Measurements from ENCODE around the gene ZNF354B. TPM values are rescaled to one million over a fixed set of nuclear protein-coding genes. Genes with fewer than 3 reads are reported as not detected.

Gene ZNF354B
- total and polyA plus RNA-seq, 12 donors = 3.4 to 12.1 (median 7.4) TPM

DNA sequence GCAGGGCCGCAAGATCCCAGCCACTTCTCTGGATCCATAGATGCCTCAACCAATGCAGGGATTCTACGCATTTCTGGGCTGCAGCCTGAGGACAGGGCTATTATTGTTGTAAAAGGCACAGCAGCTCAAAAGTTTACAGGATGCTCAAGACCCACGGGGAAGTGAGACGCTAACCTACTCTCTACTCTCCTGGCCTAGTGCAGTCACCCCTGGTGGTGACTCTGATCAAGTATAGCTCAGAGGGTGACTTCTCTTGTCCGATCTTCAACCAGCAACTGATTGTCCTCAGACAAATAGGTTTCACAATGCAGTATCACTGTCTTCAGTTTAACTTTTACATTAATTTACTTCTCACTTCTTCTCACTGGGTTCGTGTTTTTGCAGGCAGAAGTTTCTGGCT is 34.3 kb upstream of the ZNF354B start:
- ATAC-seq = no peak
- H3K9me3 ChIP-seq = no peaks in the 10 kb centered on the region
- WGBS, 2 donors = 86 to 89% methylated on average over 6 of the region's 6 CpGs
- H3K27me3 ChIP-seq = peaks cover 0 to 4% (median 0%) of the 10 kb centered on the region in 7 donors
- intact Hi-C loops (cut with DNase I) = no loop called here
- H3K4me3 ChIP-seq = no peak overlapping the region
- H3K4me1 ChIP-seq = no peaks in the 10 kb centered on the region
- TF ChIP-seq, protein P1, sequence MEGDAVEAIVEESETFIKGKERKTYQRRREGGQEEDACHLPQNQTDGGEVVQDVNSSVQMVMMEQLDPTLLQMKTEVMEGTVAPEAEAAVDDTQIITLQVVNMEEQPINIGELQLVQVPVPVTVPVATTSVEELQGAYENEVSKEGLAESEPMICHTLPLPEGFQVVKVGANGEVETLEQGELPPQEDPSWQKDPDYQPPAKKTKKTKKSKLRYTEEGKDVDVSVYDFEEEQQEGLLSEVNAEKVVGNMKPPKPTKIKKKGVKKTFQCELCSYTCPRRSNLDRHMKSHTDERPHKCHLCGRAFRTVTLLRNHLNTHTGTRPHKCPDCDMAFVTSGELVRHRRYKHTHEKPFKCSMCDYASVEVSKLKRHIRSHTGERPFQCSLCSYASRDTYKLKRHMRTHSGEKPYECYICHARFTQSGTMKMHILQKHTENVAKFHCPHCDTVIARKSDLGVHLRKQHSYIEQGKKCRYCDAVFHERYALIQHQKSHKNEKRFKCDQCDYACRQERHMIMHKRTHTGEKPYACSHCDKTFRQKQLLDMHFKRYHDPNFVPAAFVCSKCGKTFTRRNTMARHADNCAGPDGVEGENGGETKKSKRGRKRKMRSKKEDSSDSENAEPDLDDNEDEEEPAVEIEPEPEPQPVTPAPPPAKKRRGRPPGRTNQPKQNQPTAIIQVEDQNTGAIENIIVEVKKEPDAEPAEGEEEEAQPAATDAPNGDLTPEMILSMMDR (IDR thresholded peaks at IDR 0.05) = no peak
- no peak for DNase-seq
- no peaks in the 10 kb centered on the region for H3K36me3 ChIP-seq
- no peak overlapping the region for H3K27ac ChIP-seq

DNA sequence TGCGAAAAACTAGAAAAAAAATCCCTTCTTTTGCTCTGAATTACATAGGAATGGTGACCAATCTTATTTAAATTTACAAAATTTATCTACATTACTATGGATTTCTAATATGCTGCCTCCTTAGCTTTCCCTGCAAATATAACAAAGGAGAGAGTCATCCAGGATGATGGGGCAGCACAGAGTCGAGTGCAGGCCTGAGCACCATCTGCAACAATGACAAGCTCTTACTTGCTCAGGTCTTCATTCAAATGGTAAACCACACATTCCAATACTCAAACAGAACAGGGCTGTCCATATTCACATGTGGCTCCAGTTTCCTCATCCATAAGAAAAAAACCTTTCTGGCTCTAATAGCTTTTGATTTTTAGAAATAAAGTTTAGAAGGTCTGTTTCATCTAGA is 33.5 kb upstream of the ZNF354B start:
- H3K27ac ChIP-seq = no peak overlapping the region
- intact Hi-C loops (cut with DNase I) = no loop called here
- H3K4me3 ChIP-seq = no peak overlapping the region
- ATAC-seq (no peak), DNase-seq (no peak)
- H3K9me3 ChIP-seq = no peaks in the 10 kb centered on the region
- TF ChIP-seq, protein P1 (IDR thresholded peaks at IDR 0.05) = no peak
- no peaks in the 10 kb centered on the region for H3K36me3 ChIP-seq
- H3K4me1 ChIP-seq = no peaks in the 10 kb centered on the region
- peaks cover 0 to 4% (median 0%) of the 10 kb centered on the region in 7 donors for H3K27me3 ChIP-seq
- 77 to 80% methylated on average over 2 of the region's 2 CpGs for WGBS, 2 donors

DNA sequence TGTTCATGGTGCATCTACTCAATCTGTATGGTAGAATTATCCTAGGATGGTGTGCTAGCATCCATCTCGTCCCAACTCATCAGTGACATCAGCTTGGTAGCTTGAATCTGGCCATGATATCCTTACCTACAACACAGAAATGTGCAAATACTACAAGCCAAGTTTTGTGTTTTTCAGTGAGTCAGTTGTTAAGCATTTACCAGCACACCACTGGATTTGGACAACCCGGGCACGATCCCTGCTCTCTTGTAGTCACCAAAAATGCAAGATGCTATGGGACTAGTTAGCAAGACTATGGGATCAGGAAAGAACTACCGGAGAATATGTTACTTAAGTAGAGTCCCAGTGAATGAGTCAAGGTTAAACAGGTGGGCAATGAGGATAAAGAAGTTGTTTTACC is 32.1 kb upstream of the ZNF354B start:
- Histone ChIP-seq H3K36me3 (no peaks in the 10 kb centered on the region), H3K4me1 (no peaks in the 10 kb centered on the region), H3K27me3 (peaks cover 0 to 3% (median 0%) of the 10 kb centered on the region in 7 donors), H3K27ac (no peak overlapping the region), H3K4me3 (no peak overlapping the region), H3K9me3 (no peaks in the 10 kb centered on the region)
- intact Hi-C loops (cut with DNase I) = no loop called here
- DNase-seq (no peak), ATAC-seq (no peak)
- TF ChIP-seq, protein P1 (IDR thresholded peaks at IDR 0.05) = no peak
- 60 to 68% methylated on average over 4 of the region's 4 CpGs for WGBS, 2 donors

DNA sequence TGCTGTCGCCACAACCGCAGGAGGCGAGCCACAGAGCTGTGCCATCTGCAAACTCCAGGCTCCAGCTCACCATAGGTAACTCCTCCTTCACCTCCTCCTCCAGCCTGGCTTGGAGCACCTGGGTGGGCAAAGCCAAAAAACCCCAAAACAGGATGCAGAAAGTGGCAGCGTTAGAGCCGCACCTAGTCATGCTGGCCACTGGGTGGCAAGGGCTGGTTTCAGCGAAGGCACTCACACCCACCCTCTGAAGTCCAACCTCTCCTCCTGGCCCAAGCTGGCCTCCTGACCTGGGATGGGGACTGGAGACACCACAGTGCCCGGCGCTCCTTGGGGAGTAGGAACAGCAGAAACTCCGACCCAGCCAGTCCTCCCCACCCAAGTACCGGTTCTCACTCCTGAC is 28.7 kb upstream of the ZNF354B start:
- TF ChIP-seq, protein P1 (IDR thresholded peaks at IDR 0.05) = no peak
- H3K27ac ChIP-seq = no peak overlapping the region
- H3K36me3 ChIP-seq = no peaks in the 10 kb centered on the region
- H3K27me3 ChIP-seq = no peaks in the 10 kb centered on the region
- 81 to 92% methylated on average over 10 of the region's 10 CpGs for WGBS, 2 donors
- intact Hi-C loops (cut with DNase I) = loop anchor here in 1 of 10 donors (10.0 kb wide), 1 partner anchor 96 kb away; the partner anchor contains the start of gene ZNF354A
- ATAC-seq (no peak), DNase-seq (no peak)
- no peaks in the 10 kb centered on the region for H3K4me1 ChIP-seq
- peaks cover 0 to 2% (median 0%) of the 10 kb centered on the region in 11 donors for H3K9me3 ChIP-seq
- no peak overlapping the region for H3K4me3 ChIP-seq
